ENCODE measurements around the gene PCP4L1.
A peak's percentile ranks its signal among the peaks of the same experiment; 100 is the strongest.
"Not testable (repeated sequence)": the region's sequence is repeated elsewhere in the genome, so short reads cannot be mapped to it uniquely, and the experiment has no call there.

Gene PCP4L1

GRCh38 chr1:161273402-161273801 is 14.9 kb downstream of the PCP4L1 start:
- no peak for DNase-seq

GRCh38 chr1:161274874-161275273 is 16.3 kb downstream of the PCP4L1 start:
- no peak for DNase-seq

- no peak for DNase-seq
Measured at GRCh38 chr1:161282991-161283390, 24.4 kb downstream of the PCP4L1 start.

GRCh38 chr1:161285113-161285512 is 26.6 kb downstream of the PCP4L1 start:
- DNase-seq = no peak

GRCh38 chr1:161285521-161285920 is 27.0 kb downstream of the PCP4L1 start:
- DNase-seq = no peak

GRCh38 chr1:161287482-161288054 is 29.0 kb downstream of the PCP4L1 start:
- DNase-seq = no peak

GRCh38 chr1:161290779-161291178 is 32.2 kb downstream of the PCP4L1 start:
- no peak for DNase-seq

- DNase-seq = no peak
Measured at GRCh38 chr1:161297415-161297814, 38.9 kb downstream of the PCP4L1 start.

- DNase-seq = no peak
Measured at GRCh38 chr1:161298116-161298515, 39.6 kb downstream of the PCP4L1 start.

GRCh38 chr1:161299347-161299746 is 40.8 kb downstream of the PCP4L1 start:
- DNase-seq = no peak

GRCh38 chr1:161300478-161300877 is 41.9 kb downstream of the PCP4L1 start:
- DNase-seq = no peak

- peak in 1 of 2 donors; percentile 18 for DNase-seq
Measured at GRCh38 chr1:161304927-161305866, 46.7 kb downstream of the PCP4L1 start.

GRCh38 chr1:161305867-161306519 is 47.4 kb downstream of the PCP4L1 start:
- peak; percentile 81 to 84 for DNase-seq

GRCh38 chr1:161307230-161307768 is 48.8 kb downstream of the PCP4L1 start:
- DNase-seq = peak in 1 of 2 donors; percentile 20

GRCh38 chr1:161307892-161308638 is 49.5 kb downstream of the PCP4L1 start:
- DNase-seq = no peak

GRCh38 chr1:161309868-161310267 is 51.3 kb downstream of the PCP4L1 start, which contains the start of gene MPZ:
Gene MPZ (minus strand): TSS chr1:161309968. CDS start chr1:161309905, 63 bp downstream.
- DNase-seq = no peak

- no peak for DNase-seq
Measured at GRCh38 chr1:161311595-161312181, 53.1 kb downstream of the PCP4L1 start.

- DNase-seq = no peak
Measured at GRCh38 chr1:161313554-161314200, 55.1 kb downstream of the PCP4L1 start.

- peak; percentile 87 to 90 for DNase-seq
Measured at GRCh38 chr1:161314201-161314981, 55.8 kb downstream of the PCP4L1 start, which contains the start of gene SDHC. Gene SDHC (plus strand): TSS chr1:161314381. CDS start chr1:161314406, 25 bp downstream.

- DNase-seq = not testable (repeated sequence)
Measured at GRCh38 chr1:161315841-161316674, 57.5 kb downstream of the PCP4L1 start.

Data from stimulated activated CD4-positive, alpha-beta T cell treated with anti-CD3 and anti-CD28 coated beads, Interleukin-2, amount 100 ng/mL, for 24 hours (primary cell).